ENCODE data around the gene SUPT5H.
"Not testable (repeated sequence)": the region's sequence is repeated elsewhere in the genome, so short reads cannot be mapped to it uniquely, and the experiment has no call there.

The SUPT5H gene

GRCh38 chr19:39426170-39426569, 19.2 kb upstream of the SUPT5H start:
- no peak for DNase-seq

GRCh38 chr19:39427707-39428106, 17.7 kb upstream of the SUPT5H start:
- no peak for DNase-seq

GRCh38 chr19:39428283-39429112, 16.9 kb upstream of the SUPT5H start:
- DNase-seq, result no peak

- peak; percentile 85 for DNase-seq
Measured at GRCh38 chr19:39430675-39431593, 14.4 kb upstream of the SUPT5H start.

GRCh38 chr19:39432677-39433025, 12.7 kb upstream of the SUPT5H start:
- no peak for DNase-seq

GRCh38 chr19:39433480-39434079, 11.8 kb upstream of the SUPT5H start:
- DNase-seq, result no peak

- DNase-seq, result no peak
Measured at GRCh38 chr19:39434123-39435076, 11.0 kb upstream of the SUPT5H start.

- peak; percentile 98 for DNase-seq
Measured at GRCh38 chr19:39435499-39436349, 9.7 kb upstream of the SUPT5H start, which contains the start of gene RPS16. RPS16 (minus strand) TSS chr19:39435949; CDS start chr19:39435895, 54 bp downstream.

- no peak for DNase-seq
Measured at GRCh38 chr19:39436350-39436716, 9.0 kb upstream of the SUPT5H start.

- DNase-seq, result no peak
Measured at GRCh38 chr19:39438270-39438934, 7.0 kb upstream of the SUPT5H start.

GRCh38 chr19:39444598-39445195, 685 bp upstream of the SUPT5H start:
- DNase-seq, result no peak

- no peak for DNase-seq
Measured at GRCh38 chr19:39446365-39447084, 1.1 kb downstream of the SUPT5H start.

- DNase-seq, result no peak
Measured at GRCh38 chr19:39448271-39448670, 2.9 kb downstream of the SUPT5H start.

GRCh38 chr19:39449116-39449797, 3.9 kb downstream of the SUPT5H start:
- DNase-seq, result no peak

- DNase-seq, result not testable (repeated sequence)
Measured at GRCh38 chr19:39451257-39451656, 5.9 kb downstream of the SUPT5H start.

GRCh38 chr19:39463403-39463802, 18.0 kb downstream of the SUPT5H start:
- DNase-seq, result no peak

GRCh38 chr19:39465956-39466747, 20.8 kb downstream of the SUPT5H start:
- DNase-seq, result no peak

GRCh38 chr19:39467941-39468340, 22.6 kb downstream of the SUPT5H start:
- DNase-seq, result no peak

Measured in NCI-H2029 (cell line).